Coronary artery (tissue), 2 donors: Measurements from ENCODE around the gene LIPI.
"Not testable (repeated sequence)": the region's sequence is repeated elsewhere in the genome, so short reads cannot be mapped to it uniquely, and the experiment has no call there.

Source experiments
- DNase-seq: peaks from one replicate; pipeline ENCODE4 v3.0.0-alpha.2; 2017; ENCODE audit warnings: low spot score
- H3K27ac ChIP-seq, 2 donors: fragments of 200-600 bp; sonication (generic); one replicate each; pipeline ENCODE4 v1.5.1; 2016 to 2019
- H3K4me3 ChIP-seq: fragments of 200-600 bp; sonication (generic); 2 replicates; pipeline ENCODE4 v1.5.1; 2016; ENCODE audit warnings: mild to moderate bottlenecking, moderate library complexity
- CTCF ChIP-seq: fragments of 200-600 bp; sonication (generic); IDR thresholded peaks from one replicate; pipeline ENCODE4 v1.5.1; 2019; ENCODE audit warnings: antibody characterized with exemption

The LIPI gene

GRCh38 chr21:14120091-14120734 is 90.5 kb downstream of the LIPI start:
- H3K4me3 ChIP-seq: no peak overlapping the region
- no peak for TF ChIP-seq CTCF
- no peak for DNase-seq

GRCh38 chr21:14119038-14119437 is 91.7 kb downstream of the LIPI start:
- DNase-seq: no peak
- Histone ChIP-seq H3K27ac (no peak overlapping the region), H3K4me3 (no peak overlapping the region)
- TF ChIP-seq CTCF: no peak

More at GRCh38 chr21:14120091-14120734, 90.5 kb downstream of the LIPI start:
- H3K27ac ChIP-seq: no peak overlapping the region

GRCh38 chr21:14116080-14116481 is 94.7 kb downstream of the LIPI start:
- no peak for TF ChIP-seq CTCF

GRCh38 chr21:14115646-14116045 is 95.1 kb downstream of the LIPI start:
- DNase-seq: no peak
- no peak for TF ChIP-seq CTCF

More at GRCh38 chr21:14116080-14116481, 94.7 kb downstream of the LIPI start:
- no peak overlapping the region for H3K4me3 ChIP-seq
- no peak for DNase-seq
- no peak overlapping the region for H3K27ac ChIP-seq

GRCh38 chr21:14114251-14114650 is 96.5 kb downstream of the LIPI start:
- DNase-seq: no peak
- no peak overlapping the region for H3K27ac ChIP-seq

More at GRCh38 chr21:14115646-14116045, 95.1 kb downstream of the LIPI start:
- no peak overlapping the region for H3K27ac ChIP-seq
- no peak overlapping the region for H3K4me3 ChIP-seq

GRCh38 chr21:14104564-14104963 is 106.2 kb downstream of the LIPI start:
- not testable (repeated sequence) for DNase-seq, H3K4me3 ChIP-seq, H3K27ac ChIP-seq

More at GRCh38 chr21:14114251-14114650, 96.5 kb downstream of the LIPI start:
- no peak for TF ChIP-seq CTCF
- no peak overlapping the region for H3K4me3 ChIP-seq

- H3K27ac ChIP-seq: no peak overlapping the region
- DNase-seq: no peak
- no peak overlapping the region for H3K4me3 ChIP-seq
- no peak for TF ChIP-seq CTCF
These were observed 111.2 kb downstream of the LIPI start for GRCh38 chr21:14099570-14099969.
